Brain microvascular endothelial cell (primary cell): ENCODE data around the gene TRPM2.

Source experiments
- DNase-seq: peaks from one replicate; pipeline ENCODE4 v3.0.0-alpha.2; 2020
- H3K27ac ChIP-seq: fragments of 250-450 bp; sonication (Bioruptor Pico); 2 replicates; pipeline ENCODE4 v1.5.1; 2020; ENCODE audit warnings: mild to moderate bottlenecking, moderate library complexity
- H3K27me3 ChIP-seq: fragments of 250-450 bp; sonication (Bioruptor Pico); replicated peaks from 2 replicates; pipeline ENCODE4 v1.5.1; 2020; ENCODE audit warnings: mild to moderate bottlenecking
- H3K36me3 ChIP-seq: fragments of 250-450 bp; sonication (Bioruptor Pico); replicated peaks from 2 replicates; pipeline ENCODE4 v1.5.1; 2020; ENCODE audit warnings: mild to moderate bottlenecking
- H3K4me3 ChIP-seq: 2 replicates; pipeline ENCODE4 v1.5.1; 2011; ENCODE audit warnings: low read depth, mild to moderate bottlenecking, control low read depth, low read length, moderate library complexity
- CTCF ChIP-seq: IDR thresholded peaks from 2 replicates; pipeline ENCODE4 v1.5.1; 2011; ENCODE audit warnings: low read depth, mild to moderate bottlenecking, moderate library complexity, low read length, control low read depth, inconsistent platforms; ENCODE audit errors: missing control alignments
- in situ Hi-C: cut with HindIII; loops from 2 replicates; pipeline ENCODE4 v1.10.0; 2017; ENCODE audit warnings: low sequenced_read_pairs, low pct_ligation_motif_present

The TRPM2 gene

GRCh38 chr21:44310628-44311507, 42.6 kb upstream of the TRPM2 start:
- in situ Hi-C loops: no loop called here
- Histone ChIP-seq H3K27me3 (no peaks in the 10 kb centered on the region), H3K36me3 (peaks cover 30% of the 10 kb centered on the region)

GRCh38 chr21:44312089-44312488, 41.3 kb upstream of the TRPM2 start:
- Histone ChIP-seq H3K4me3 (no peak overlapping the region), H3K27me3 (no peaks in the 10 kb centered on the region), H3K27ac (no peak overlapping the region), H3K36me3 (peaks cover 35% of the 10 kb centered on the region)
- DNase-seq: no peak
- TF ChIP-seq CTCF: no peak
- in situ Hi-C loops: no loop called here

More at GRCh38 chr21:44310628-44311507, 42.6 kb upstream of the TRPM2 start:
- TF ChIP-seq CTCF: peak; percentile 24
- H3K4me3 ChIP-seq: no peak overlapping the region
- H3K27ac ChIP-seq: no peak overlapping the region
- DNase-seq: no peak

- in situ Hi-C loops: no loop called here
- Histone ChIP-seq H3K4me3 (no peak overlapping the region), H3K36me3 (peaks cover 32% of the 10 kb centered on the region), H3K27ac (no peak overlapping the region), H3K27me3 (no peaks in the 10 kb centered on the region)
- TF ChIP-seq CTCF: no peak
- DNase-seq: no peak
Observed at GRCh38 chr21:44312716-44313115, 40.7 kb upstream of the TRPM2 start.

GRCh38 chr21:44313451-44313850, 40.0 kb upstream of the TRPM2 start:
- Histone ChIP-seq H3K4me3 (no peak overlapping the region), H3K27me3 (no peaks in the 10 kb centered on the region), H3K27ac (no peak overlapping the region), H3K36me3 (peaks cover 32% of the 10 kb centered on the region)
- DNase-seq: no peak
- TF ChIP-seq CTCF: no peak
- in situ Hi-C loops: no loop called here

- H3K27ac ChIP-seq: no peak overlapping the region
- H3K4me3 ChIP-seq: no peak overlapping the region
- in situ Hi-C loops: no loop called here
- DNase-seq: no peak
- TF ChIP-seq CTCF: no peak
- no peaks in the 10 kb centered on the region for H3K27me3 ChIP-seq
- H3K36me3 ChIP-seq: peaks cover 34% of the 10 kb centered on the region
Observed at GRCh38 chr21:44314128-44314527, 39.3 kb upstream of the TRPM2 start.

- H3K4me3 ChIP-seq: no peak overlapping the region
- in situ Hi-C loops: no loop called here
- H3K36me3 ChIP-seq: peaks cover 34% of the 10 kb centered on the region
- no peak for DNase-seq
- H3K27ac ChIP-seq: no peak overlapping the region
- no peaks in the 10 kb centered on the region for H3K27me3 ChIP-seq
- no peak for TF ChIP-seq CTCF
Observed at GRCh38 chr21:44314561-44314960, 38.9 kb upstream of the TRPM2 start.
